Stomach (tissue), 4 donors: ENCODE measurements around the gene HACL1.

Experiments used
- CTCF ChIP-seq, 7 experiments: fragments of 450-650 bp in 4 of 7; fragments of 200-600 bp in 3 of 7; sonication (generic) in 3 of 7; IDR thresholded peaks; one replicate each; pipeline ENCODE4 v1.5.1; 2016 to 2019; ENCODE audit warnings: antibody characterized with exemption in 7 of 7, control low read depth in 2 of 7, mild to moderate bottlenecking in 1 of 7
- POLR2A ChIP-seq, 4 donors: fragments of 450-650 bp; IDR thresholded peaks; one replicate each; pipeline ENCODE4 v1.6.1; 2016; ENCODE audit warnings: antibody characterized with exemption in 4 of 4, control low read depth in 2 of 4, mild to moderate bottlenecking in 1 of 4, moderate library complexity in 1 of 4
- POLR2AphosphoS5 ChIP-seq, 3 donors: sonication (generic); formaldehyde crosslinking; IDR thresholded peaks; one replicate each; pipeline ENCODE4 v1.6.1; 2016; ENCODE audit warnings: antibody characterized with exemption in 3 of 3

- no peak for TF ChIP-seq CTCF (IDR thresholded peaks at IDR 0.05)
- TF ChIP-seq POLR2AphosphoS5 (IDR thresholded peaks at IDR 0.05), result no peak
- no peak for TF ChIP-seq POLR2A (IDR thresholded peaks at IDR 0.05)
Measured at GRCh38 chr3:15551902-15552301, 49.5 kb downstream of the HACL1 start.
